HG02588 (cell line): Measurements from ENCODE around the gene NOP58.
"Not testable (repeated sequence)": the region's sequence is repeated elsewhere in the genome, so short reads cannot be mapped to it uniquely, and the experiment has no call there.

Experiments used
- ATAC-seq: cut with Tn5 transposase; IDR thresholded peaks from one replicate; pipeline ENCODE4 v1.9.1; 2021; ENCODE audit warnings: mild to moderate bottlenecking, moderate library complexity; ENCODE audit not compliant: unreplicated experiment

NOP58 gene, protein sequence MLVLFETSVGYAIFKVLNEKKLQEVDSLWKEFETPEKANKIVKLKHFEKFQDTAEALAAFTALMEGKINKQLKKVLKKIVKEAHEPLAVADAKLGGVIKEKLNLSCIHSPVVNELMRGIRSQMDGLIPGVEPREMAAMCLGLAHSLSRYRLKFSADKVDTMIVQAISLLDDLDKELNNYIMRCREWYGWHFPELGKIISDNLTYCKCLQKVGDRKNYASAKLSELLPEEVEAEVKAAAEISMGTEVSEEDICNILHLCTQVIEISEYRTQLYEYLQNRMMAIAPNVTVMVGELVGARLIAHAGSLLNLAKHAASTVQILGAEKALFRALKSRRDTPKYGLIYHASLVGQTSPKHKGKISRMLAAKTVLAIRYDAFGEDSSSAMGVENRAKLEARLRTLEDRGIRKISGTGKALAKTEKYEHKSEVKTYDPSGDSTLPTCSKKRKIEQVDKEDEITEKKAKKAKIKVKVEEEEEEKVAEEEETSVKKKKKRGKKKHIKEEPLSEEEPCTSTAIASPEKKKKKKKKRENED

DNA sequence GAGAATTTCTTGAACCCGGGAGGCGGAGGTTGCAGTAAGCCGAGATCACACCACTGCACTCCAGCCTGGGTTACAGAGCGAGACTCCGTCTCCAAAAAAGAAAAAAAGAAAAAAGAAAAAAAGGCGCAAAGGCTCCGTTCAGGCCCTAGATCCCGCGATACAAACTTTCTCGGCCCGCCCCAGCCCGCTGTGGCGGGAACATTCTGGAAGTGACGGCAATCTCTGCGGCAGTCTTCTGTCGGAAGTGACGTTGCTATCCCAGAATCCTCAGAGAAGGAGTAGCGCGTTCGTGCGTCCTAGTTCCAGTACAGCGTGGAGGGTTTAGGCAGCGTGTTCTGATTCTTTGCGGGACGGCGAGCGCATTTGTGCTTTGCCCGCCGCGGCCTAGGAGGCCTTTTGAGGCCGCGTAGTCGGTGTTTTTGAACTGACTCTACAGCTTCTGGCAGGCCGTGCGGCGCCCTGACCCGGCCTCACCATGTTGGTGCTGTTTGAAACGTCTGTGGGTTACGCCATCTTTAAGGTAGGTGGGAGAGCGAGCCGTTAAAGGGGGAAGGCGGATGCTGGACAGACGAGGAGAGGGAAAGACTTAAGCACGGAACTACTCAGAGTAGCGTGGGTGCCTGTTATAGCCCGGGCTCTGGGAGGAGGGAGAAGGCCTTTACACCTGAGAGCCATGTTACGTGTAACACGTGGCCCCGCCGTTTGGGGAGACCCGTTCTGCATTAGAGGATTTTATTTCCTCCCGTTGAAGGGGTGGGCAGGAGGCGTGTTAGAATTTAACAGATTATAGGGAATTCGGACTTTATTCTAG is at the start of gene NOP58:
TSS of gene NOP58 (plus strand) at position 297 of the 811 bp plus-strand sequence. CDS start at position 476, 179 bp downstream.
- peak; percentile 84 for ATAC-seq

DNA sequence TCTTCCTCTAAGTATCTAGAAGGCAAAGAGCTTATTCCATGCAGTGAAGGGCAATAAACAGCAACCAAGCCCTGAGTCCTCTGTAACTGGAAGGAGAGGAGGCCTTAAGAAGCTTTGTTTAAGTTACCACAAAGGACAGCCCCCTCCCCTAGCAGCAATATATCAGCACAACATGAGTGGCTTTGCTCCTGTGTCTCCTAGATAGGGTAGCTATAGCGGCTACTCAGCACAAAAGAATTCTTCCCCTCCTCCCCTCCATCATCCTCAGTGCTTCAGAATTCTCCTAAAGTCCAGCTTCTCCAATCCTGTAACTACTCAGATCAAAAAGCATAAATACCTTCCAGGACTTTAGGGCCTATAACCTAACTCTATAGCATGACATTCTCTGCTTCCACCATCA is 43.7 kb upstream of the NOP58 start:
- no peak for ATAC-seq

GRCh38 chr2:202237787-202238233 is 27.8 kb upstream of the NOP58 start:
- ATAC-seq, result peak; percentile 33

DNA sequence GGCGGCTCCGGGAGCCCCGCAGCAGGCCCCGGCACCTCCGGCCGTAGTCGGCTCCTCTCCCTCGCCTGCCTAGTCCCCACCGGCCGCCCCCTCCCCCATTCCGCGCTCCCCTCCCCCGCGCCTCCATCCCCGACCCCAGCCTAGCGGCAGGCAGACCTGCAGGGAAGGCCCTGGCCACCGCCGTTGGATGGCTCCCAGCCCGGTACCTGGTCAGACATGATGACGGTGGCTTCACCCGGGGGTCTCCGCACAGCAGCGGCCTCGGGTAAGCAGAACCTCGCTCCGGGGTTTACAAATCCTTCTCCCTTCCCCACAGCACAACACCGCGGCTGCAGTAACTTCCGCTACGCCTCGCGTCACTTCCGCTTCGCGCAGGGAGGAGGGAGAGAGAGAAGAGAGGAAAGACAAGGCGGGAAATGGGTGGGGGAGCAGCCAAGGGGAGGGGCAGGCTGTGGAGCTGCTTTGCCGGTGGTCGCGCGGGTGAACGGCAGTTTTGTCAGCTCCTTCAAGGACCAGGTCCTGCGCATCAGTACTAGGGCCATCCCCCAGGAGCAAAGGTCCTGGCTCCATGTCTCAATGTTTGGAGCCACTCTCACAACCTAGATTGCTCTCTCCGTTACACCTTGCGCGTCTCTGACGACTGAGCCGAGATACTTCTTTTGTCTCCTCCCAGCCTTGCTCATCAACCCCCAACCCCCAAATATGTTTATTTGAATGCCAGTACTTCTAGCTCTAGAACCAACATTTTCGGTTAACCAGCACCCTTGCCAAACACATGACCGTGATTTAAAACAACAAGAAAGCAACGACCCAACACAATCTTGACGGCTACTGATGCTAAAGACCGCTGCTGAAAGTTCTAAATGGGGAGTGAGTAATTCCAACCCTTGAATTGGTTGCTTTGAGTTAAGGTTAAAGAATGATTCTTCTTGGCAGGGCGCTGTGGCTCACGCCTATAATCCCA is 27.0 kb upstream of the NOP58 start, which contains the start of gene SUMO1:
TSS of gene SUMO1 (minus strand) at position 364 of the 964 bp plus-strand sequence. CDS start at position 218, 146 bp downstream.
- peak; percentile 98 for ATAC-seq

DNA sequence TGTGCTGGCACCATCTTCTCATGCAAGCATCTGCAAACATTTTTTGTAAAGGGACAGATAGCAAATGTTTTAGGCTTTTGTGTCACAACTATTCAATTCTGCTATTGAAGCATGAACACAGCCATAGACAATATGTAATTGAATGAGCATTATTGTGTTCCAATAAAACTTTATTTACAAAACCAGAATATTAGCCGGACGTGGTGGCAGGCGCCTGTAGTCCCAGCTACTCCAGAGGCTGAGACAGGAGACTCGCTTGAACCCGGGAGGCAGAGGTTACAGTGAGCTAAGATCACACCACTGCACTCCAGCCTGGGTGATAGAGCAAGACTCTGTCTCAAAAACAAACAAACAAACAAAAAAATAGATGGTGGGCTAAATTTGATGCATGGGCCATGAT is 17.9 kb upstream of the NOP58 start:
- not testable (repeated sequence) for ATAC-seq

DNA sequence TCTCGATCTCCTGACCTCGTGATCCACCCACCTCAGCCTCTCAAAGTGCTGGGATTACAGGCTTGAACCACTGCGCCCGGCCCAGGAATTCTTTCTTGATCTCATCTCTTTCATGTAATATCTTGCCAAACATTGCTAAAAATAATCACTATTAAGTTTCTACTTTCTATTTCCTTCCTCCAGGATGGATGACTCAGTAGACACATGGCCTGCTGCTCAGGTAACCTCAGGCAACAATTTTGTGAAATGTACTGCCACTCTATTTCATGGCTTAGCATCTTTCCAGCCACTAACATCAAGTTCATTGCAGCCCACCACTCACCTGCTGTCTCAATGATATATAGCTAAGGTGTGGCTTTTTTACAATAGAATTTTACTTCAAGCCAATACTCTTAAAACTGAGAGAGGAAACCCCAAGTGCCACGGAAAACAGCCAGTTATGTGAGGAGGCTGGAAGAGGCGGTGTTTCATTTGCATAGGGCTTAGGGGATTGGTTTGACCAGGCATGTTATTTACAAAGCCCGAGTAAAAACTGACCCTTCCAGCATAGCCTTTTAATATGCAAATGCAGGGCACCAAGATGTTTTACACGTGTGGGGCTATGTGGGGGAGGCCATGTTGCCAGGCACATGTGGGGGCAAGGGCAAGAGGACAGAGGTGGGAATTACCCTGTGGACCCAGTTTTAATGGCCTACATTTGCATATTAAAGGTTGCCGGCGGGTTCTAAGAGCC is 15.9 kb upstream of the NOP58 start:
- ATAC-seq, result no peak

DNA sequence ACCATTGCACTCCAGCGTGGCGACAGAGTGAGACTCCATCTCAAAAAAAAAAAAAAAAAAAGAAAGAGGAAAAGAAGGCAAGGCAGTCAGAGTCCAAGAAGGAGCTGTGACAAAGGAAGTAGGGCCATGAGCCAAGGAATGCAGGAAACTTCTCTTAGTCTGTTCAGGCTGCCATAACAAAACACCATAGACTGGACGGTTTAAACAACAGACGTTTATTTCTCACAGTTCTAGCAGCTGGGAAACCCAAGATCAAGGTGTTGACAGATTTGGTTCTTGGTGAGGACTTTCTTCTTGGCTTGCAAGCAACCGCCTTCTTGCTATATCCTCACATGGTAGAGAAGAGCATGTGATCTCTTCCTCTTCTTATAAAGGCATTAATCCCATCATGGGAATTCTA is 14.1 kb upstream of the NOP58 start:
- ATAC-seq, result no peak

- ATAC-seq, result no peak
Measured at GRCh38 chr2:202261531-202261930, 4.0 kb upstream of the NOP58 start.

DNA sequence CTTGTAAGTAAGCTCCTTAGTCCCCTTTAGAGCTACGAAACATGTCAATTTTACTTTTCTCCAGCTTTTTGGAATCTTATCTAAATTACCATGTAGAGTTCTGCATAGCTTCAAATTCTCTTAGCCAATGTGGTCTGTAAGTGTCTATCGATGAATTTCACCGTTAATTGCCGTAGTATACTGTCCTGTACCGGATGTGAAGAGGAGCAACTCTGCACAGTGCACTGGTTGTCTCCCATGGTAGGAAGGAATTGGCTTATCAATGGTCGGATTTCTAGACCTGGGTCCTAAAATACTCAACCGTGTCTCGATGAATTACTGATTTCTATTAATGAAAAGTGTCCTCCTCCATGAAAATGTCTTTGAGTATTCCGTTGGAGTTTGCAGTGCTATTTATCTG is 1.9 kb downstream of the NOP58 start:
- ATAC-seq, result no peak

DNA sequence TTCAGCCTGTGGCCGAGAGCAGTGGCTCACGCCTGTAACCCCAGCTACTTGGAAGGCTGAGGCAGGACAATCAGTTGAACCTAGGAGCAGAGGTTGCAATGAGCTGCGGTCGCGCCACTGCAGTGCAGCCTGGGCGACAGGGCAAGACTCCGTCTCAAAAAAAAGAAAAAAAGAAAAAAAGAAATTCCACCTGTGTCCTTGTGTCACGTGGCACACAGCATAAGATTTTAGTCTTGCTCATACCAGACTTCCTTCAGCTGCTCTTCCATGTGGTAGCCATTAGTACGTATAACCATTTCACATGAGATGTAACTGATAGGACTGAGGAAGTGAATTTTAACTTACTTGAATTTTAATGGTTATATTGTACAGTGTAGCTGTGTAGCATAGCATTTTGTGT is 4.0 kb downstream of the NOP58 start:
- no peak for ATAC-seq

GRCh38 chr2:202270487-202270886 is 4.9 kb downstream of the NOP58 start:
- ATAC-seq, result no peak

DNA sequence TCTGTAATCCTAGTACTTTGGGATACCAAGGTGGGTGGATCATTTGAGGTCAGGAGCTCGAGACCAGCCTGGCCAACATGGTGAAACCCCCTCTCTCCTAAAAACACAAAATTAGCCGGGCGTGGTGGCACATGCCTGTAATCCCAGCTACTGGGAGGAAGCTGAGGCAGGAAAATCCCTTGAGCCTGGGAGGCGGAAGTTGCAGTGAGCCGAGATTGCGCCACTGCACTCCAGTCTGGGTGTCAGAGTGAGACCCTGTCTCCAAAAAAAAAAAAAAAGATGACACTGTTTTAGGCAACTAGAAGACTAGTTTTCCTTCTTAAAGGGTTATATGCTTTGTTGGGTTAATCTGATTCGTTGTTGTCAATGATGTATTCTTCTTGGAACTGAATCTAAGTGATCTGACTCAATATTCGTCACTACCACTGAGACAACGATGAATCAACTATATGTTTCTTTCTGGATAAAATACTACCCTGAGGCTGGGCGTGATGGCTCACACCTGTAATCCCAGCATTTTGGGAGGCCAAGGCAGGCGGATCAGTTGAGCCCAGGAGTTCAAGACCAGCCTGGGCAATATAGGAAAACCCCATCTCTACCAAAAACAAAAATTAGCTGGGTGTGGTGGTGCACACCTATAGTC is 10.6 kb downstream of the NOP58 start:
- ATAC-seq, result not testable (repeated sequence)

- ATAC-seq, result peak; percentile 64
Measured at GRCh38 chr2:202278036-202278760, 12.6 kb downstream of the NOP58 start.

DNA sequence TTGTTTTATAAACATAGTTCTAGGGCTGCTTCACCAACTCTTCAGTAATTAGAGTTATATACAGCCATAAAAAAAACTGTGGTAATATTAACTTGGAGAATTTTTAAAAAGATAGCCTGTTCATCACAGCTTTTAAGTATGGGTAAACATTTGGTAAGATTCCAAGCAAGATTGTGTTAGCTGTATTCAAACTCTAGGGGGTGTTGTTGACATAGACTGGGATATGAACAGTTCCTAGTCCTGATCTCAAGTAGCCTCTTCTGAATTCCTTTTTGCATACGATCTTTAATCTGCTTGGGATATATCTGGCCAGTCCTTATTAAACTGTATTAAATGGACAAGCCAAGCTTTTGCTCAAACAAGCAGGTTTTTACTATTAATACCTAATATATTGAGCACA is 13.4 kb downstream of the NOP58 start:
- no peak for ATAC-seq

DNA sequence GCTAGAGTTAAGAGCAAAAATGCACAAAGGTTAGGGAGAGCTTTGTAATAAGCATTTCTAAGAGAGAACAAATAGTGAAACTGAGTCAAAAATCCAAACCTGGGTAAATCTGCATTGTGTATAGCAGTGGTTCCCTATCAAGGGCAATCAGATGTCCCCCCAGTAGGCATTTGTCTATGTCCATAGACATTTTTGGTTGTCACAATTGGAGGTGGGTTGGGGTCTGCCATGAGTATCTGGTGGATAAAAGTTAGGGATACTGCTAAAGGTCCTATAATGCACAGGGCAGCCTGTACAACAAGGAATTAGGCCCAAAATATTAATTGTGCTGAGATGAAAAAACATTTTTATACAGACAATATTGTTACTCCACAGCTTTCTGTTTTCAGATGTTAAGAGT is 21.0 kb downstream of the NOP58 start:
- no peak for ATAC-seq

GRCh38 chr2:202289394-202290204 is 24.0 kb downstream of the NOP58 start:
- no peak for ATAC-seq

- ATAC-seq, result no peak
Measured at GRCh38 chr2:202290316-202290715, 24.8 kb downstream of the NOP58 start.

DNA sequence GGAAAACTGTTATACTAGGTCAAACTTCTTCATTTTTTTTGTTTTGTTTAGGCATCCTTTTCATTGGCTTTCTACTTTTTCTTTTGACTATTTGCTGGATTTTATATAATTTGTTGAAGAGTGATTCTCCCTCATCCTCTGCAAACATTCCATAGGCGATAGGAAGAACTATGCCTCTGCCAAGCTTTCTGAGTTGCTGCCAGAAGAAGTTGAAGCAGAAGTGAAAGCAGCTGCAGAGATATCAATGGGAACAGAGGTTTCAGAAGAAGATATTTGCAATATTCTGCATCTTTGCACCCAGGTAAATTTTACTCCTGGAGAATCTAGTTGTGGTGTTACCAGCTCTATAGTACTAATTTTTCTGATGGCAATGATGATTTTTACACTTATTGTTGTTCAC is 25.4 kb downstream of the NOP58 start:
- ATAC-seq, result no peak
